HCT116 (cell line): ENCODE results near the gene UROS. TPM values are rescaled to one million over a fixed set of nuclear protein-coding genes. Genes with fewer than 3 reads are reported as not detected.

ENCODE experiments used
- ATAC-seq: fragments of 200-7000 bp; cut with Tn5 transposase; 2 replicates; pipeline ENCODE4 v1.9.1; 2020; ENCODE audit warnings: mild to moderate bottlenecking, moderate library complexity
- BruUV-seq: library from RNA; stranded (reverse); fragments of 400-500 nt; replicated peaks from 2 replicates; lab custom pipeline; 2021; lab: Mats Ljungman, UMichigan
- CTCF ChIA-PET: fragments of 300-600 bp; sonication (Branson Sonifier 250); formaldehyde crosslinking; loops from one replicate; lab custom pipeline; 2021; ENCODE audit warnings: antibody characterized with exemption; lab: Charles Lee
- POLR2A ChIA-PET: fragments of 300-600, 350-600 bp; sonication (Branson Sonifier 250); formaldehyde crosslinking; loops from one replicate; lab custom pipeline; 2021; ENCODE audit warnings: antibody characterized with exemption; lab: Charles Lee
- RAD21 ChIA-PET, 2 experiments: fragments of 300-600 bp; sonication (Branson Sonifier 250); formaldehyde crosslinking; loops; one replicate each; lab custom pipeline; 2023; ENCODE audit warnings: low total read pairs in 2 of 2; ENCODE audit not compliant: uncharacterized antibody in 2 of 2, unreplicated experiment in 2 of 2, low non-redundant PET in 1 of 2; lab: Charles Lee
- DNase-seq: peaks from one replicate; pipeline ENCODE4 v3.0.0-alpha.2; 2010; ENCODE audit warnings: low read depth, low spot score
- H2AFZ ChIP-seq: fragments of 200-600 bp; shearing (Covaris generic), sonication (generic); 2 replicates; pipeline ENCODE4 v1.6.1; 2017; ENCODE audit warnings: low read depth, mixed run types, mixed read lengths, antibody characterized with exemption, low read length; ENCODE audit not compliant: poor library complexity, severe bottlenecking
- H3K27ac ChIP-seq: 2 replicates; pipeline ENCODE4 v1.5.1; 2012; ENCODE audit warnings: low read depth, low read length
- H3K27me3 ChIP-seq: fragments of 200-600 bp; sonication (generic); 2 replicates; pipeline ENCODE4 v1.6.1; 2016; ENCODE audit warnings: mixed run types, low read length, mixed read lengths; ENCODE audit not compliant: insufficient read depth
- H3K36me3 ChIP-seq, 2 experiments: fragments of 200-500 bp in 1 of 2; fragments of 200-600 bp in 1 of 2; sonication (Bioruptor generic) in 1 of 2; sonication (generic) in 1 of 2; 2 replicates each; pipeline versions ENCODE4 v1.5.1 to v1.6.1; 2014 to 2016; ENCODE audit warnings: low read length in 2 of 2, inconsistent platforms in 1 of 2, mixed read lengths in 1 of 2, mixed run types in 1 of 2; ENCODE audit not compliant: insufficient read depth in 2 of 2, control insufficient read depth in 1 of 2
- H3K4me1 ChIP-seq, 2 experiments: fragments of 200-600 bp in 1 of 2; sonication (generic) in 1 of 2; 2 replicates each; pipeline versions ENCODE4 v1.5.1 to v1.6.1; 2012 to 2017; ENCODE audit warnings: low read length in 2 of 2, inconsistent platforms in 1 of 2, mild to moderate bottlenecking in 1 of 2, mixed read lengths in 1 of 2, mixed run types in 1 of 2, moderate library complexity in 1 of 2; ENCODE audit not compliant: insufficient read depth in 2 of 2, control insufficient read depth in 1 of 2
- H3K4me2 ChIP-seq: fragments of 200-600 bp; sonication (generic); 2 replicates; pipeline ENCODE4 v1.6.1; 2017; ENCODE audit warnings: mixed run types, low read length, mixed read lengths
- H3K4me3 ChIP-seq, 2 experiments: fragments of 200-600 bp in 1 of 2; sonication (generic) in 1 of 2; replicated peaks in 1 of 2; 2 replicates each; pipeline ENCODE4 v1.5.1; 2011 to 2016; ENCODE audit warnings: low read length in 2 of 2, control low read depth in 1 of 2, low read depth in 1 of 2, mild to moderate bottlenecking in 1 of 2, mixed read lengths in 1 of 2, mixed run types in 1 of 2
- H3K79me2 ChIP-seq: fragments of 200-600 bp; sonication (generic); 2 replicates; pipeline ENCODE4 v1.6.1; 2017; ENCODE audit warnings: mild to moderate bottlenecking, mixed run types, low read length, moderate library complexity, mixed read lengths; ENCODE audit not compliant: insufficient read depth
- H3K9ac ChIP-seq: fragments of 200-600 bp; sonication (generic); 2 replicates; pipeline ENCODE4 v1.6.1; 2016; ENCODE audit warnings: low read length, mixed read lengths
- H3K9me2 ChIP-seq: fragments of 200-600 bp; sonication (generic), shearing (Covaris generic); 2 replicates; pipeline ENCODE4 v1.6.1; 2017; ENCODE audit warnings: mixed run types, mild to moderate bottlenecking, moderate library complexity; ENCODE audit not compliant: insufficient read depth
- H3K9me3 ChIP-seq, 2 experiments: fragments of 200-500 bp in 1 of 2; fragments of 200-600 bp in 1 of 2; sonication (Bioruptor generic) in 1 of 2; sonication (generic) in 1 of 2; 2 replicates each; pipeline ENCODE4 v1.6.1; 2014 to 2017; ENCODE audit warnings: low read length in 2 of 2, mixed read lengths in 2 of 2, inconsistent platforms in 1 of 2, low read depth in 1 of 2, mild to moderate bottlenecking in 1 of 2, mixed run types in 1 of 2, moderate library complexity in 1 of 2; ENCODE audit not compliant: control insufficient read depth in 1 of 2, insufficient read depth in 1 of 2
- H4K20me1 ChIP-seq: fragments of 200-600 bp; sonication (generic), shearing (Covaris generic); 2 replicates; pipeline ENCODE4 v1.6.1; 2017; ENCODE audit warnings: mixed run types, mild to moderate bottlenecking, moderate library complexity; ENCODE audit not compliant: insufficient read depth
- JUND ChIP-seq: IDR thresholded peaks from 2 replicates; pipeline ENCODE4 v1.6.1; 2012
- POLR2AphosphoS5 ChIP-seq: IDR thresholded peaks from 2 replicates; pipeline ENCODE4 v1.6.1; 2011; ENCODE audit warnings: mild to moderate bottlenecking, low read depth, low read length, moderate library complexity
- SP1 ChIP-seq: IDR thresholded peaks from 2 replicates; pipeline ENCODE4 v1.6.1; 2012; ENCODE audit warnings: low read depth
- YY1 ChIP-seq: IDR thresholded peaks from 2 replicates; pipeline ENCODE4 v1.6.1; 2011; ENCODE audit warnings: low read length, low read depth, moderate library complexity, mild to moderate bottlenecking; ENCODE audit not compliant: insufficient replicate concordance; ENCODE audit errors: extremely low read depth
- ZNF274 ChIP-seq: fragments of 200-500 bp; sonication (Bioruptor generic); IDR thresholded peaks from 2 replicates; pipeline ENCODE4 v1.6.1; 2014; ENCODE audit warnings: mild to moderate bottlenecking, low read depth, low read length, inconsistent platforms
- intact Hi-C: fragments of 100-400 bp; cut with micrococcal nuclease; formaldehyde crosslinking; loops from 2 replicates; pipeline ENCODE4 v1.10.0; 2022
- total RNA-seq: library from RNA; stranded (reverse); gene quantifications from one replicate; pipeline ENCODE4 v1.2.1, GENCODE V29; 2021; ENCODE audit not compliant: unreplicated experiment
- TF ChIP-seq, protein P1 (sequence below): IDR thresholded peaks from 2 replicates; pipeline ENCODE4 v1.6.1; 2011; ENCODE audit warnings: mild to moderate bottlenecking, low read length, moderate library complexity; ENCODE audit not compliant: insufficient replicate concordance; ENCODE audit errors: extremely low read depth

The UROS gene
- total RNA-seq, 1 experiment from 2014 or later = 63.9 TPM

DNA sequence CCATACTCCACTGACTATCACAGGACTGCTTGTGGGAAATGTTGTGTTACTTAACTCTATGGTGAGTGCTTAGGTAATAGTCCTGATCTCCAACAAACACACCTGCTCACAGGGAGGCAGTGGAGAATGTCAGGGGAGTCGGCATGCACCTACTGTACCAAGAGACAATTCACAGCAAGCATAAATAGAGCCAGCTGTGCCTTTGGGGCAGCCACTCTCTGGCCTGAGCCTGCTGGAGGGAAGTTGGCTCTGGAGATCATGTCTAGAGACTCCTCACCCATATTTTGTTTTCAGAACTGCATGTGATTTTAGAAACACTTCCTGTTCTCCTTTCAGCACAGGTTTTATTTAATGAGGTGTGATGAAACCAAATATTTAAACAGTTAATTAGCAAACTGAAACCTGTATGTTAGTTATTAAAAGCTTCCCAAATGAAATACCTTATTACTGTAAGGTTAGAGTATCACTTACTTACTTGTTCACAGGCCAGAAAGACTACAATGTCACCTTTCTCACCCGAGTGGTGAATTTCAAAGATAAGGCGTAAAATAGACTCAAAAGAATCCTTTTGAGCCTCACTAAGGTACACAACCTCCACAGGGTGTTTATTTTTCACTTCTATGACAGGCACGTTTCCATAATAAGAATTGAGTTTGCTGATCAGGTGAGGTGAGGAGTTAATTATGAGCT, 36.2 kb upstream of the UROS start:
- Histone ChIP-seq H3K4me2 (no peak overlapping the region), H3K79me2 (no peaks in the 10 kb centered on the region), H3K27ac (no peak overlapping the region), H3K4me1 (no peaks in the 10 kb centered on the region), H3K4me3 (no peak overlapping the region), H3K9ac (no peak overlapping the region), H3K9me2 (no peaks in the 10 kb centered on the region), H3K9me3 (no peaks in the 10 kb centered on the region), H4K20me1 (no peaks in the 10 kb centered on the region), H3K27me3 (no peaks in the 10 kb centered on the region), H2AFZ (no peak overlapping the region), H3K36me3 (peaks cover 5 to 14% of the 10 kb centered on the region in 2 experiments; a peak in 2 of 4 replicates)
- DNase-seq (no peak), ATAC-seq (no peak)
- ChIA-PET POLR2A (interaction anchor here (0.6 kb wide), 1 partner anchor 1125 kb away, joined by 5 read pairs; no protein-coding TSS in a partner anchor), CTCF (no interaction called here), RAD21 (no interaction called here)
- intact Hi-C loops = no loop called here
- BruUV-seq = no TSS peak
- TF ChIP-seq POLR2AphosphoS5 (no peak), SP1 (no peak), YY1 (no peak), JUND (no peak), ZNF274 (no peak)
- TF ChIP-seq, protein P1, sequence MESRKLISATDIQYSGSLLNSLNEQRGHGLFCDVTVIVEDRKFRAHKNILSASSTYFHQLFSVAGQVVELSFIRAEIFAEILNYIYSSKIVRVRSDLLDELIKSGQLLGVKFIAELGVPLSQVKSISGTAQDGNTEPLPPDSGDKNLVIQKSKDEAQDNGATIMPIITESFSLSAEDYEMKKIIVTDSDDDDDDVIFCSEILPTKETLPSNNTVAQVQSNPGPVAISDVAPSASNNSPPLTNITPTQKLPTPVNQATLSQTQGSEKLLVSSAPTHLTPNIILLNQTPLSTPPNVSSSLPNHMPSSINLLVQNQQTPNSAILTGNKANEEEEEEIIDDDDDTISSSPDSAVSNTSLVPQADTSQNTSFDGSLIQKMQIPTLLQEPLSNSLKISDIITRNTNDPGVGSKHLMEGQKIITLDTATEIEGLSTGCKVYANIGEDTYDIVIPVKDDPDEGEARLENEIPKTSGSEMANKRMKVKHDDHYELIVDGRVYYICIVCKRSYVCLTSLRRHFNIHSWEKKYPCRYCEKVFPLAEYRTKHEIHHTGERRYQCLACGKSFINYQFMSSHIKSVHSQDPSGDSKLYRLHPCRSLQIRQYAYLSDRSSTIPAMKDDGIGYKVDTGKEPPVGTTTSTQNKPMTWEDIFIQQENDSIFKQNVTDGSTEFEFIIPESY = no peak
